Measurements from ENCODE around the gene XPNPEP3.

Gene XPNPEP3

GRCh38 chr22:40856513-40857308 lies at the start of gene XPNPEP3, which contains the start of gene ST13 (continued):
- TF ChIP-seq ZBTB17 (tag by site-specific recombination; IDR thresholded peaks at IDR 0.05) = peak; percentile 82
- TF ChIP-seq ZNF404 (tag by site-specific recombination; IDR thresholded peaks at IDR 0.05) = no peak
- peak; percentile 42 for TF ChIP-seq PRDM10 (tag by site-specific recombination; IDR thresholded peaks at IDR 0.05)
- TF ChIP-seq PBX3 (CRISPR knock-in tag; IDR thresholded peaks at IDR 0.05) = no peak
- TF ChIP-seq ZNF292 (tag by site-specific recombination; IDR thresholded peaks at IDR 0.05; ENCODE audit: borderline replicate concordance, low read depth) = no peak
- TF ChIP-seq MYNN (tag by site-specific recombination; IDR thresholded peaks at IDR 0.05; ENCODE audit: borderline replicate concordance) = peak; percentile 21; the same call in 1 of the 2 replicates
- no peak for TF ChIP-seq ZNF48 (tag by site-specific recombination; IDR thresholded peaks at IDR 0.05)
- TF ChIP-seq ZNF280D (tag by site-specific recombination; IDR thresholded peaks at IDR 0.05) = no peak
- no peak for TF ChIP-seq ZNF645 (tag by site-specific recombination; IDR thresholded peaks at IDR 0.05)
- peak; percentile 96 for TF ChIP-seq ZBTB21 (tag by site-specific recombination; IDR thresholded peaks at IDR 0.05)
- peak; percentile 77 for TF ChIP-seq GLIS2 (tag by site-specific recombination; IDR thresholded peaks at IDR 0.05)
- no peak; the same call in 1 of the 2 replicates for TF ChIP-seq YY2 (tag by site-specific recombination; IDR thresholded peaks at IDR 0.05)
- TF ChIP-seq ZNF211 (tag by site-specific recombination; IDR thresholded peaks at IDR 0.05; ENCODE audit: low read depth) = no peak
- TF ChIP-seq ZXDB (tag by site-specific recombination; IDR thresholded peaks at IDR 0.05) = peak; percentile 90; the same call in 1 of the 2 replicates
- TF ChIP-seq ZNF701 (tag by site-specific recombination; IDR thresholded peaks at IDR 0.05) = no peak
- no peak for TF ChIP-seq ZNF791 (tag by site-specific recombination; IDR thresholded peaks at IDR 0.05)
- no peak for TF ChIP-seq ZNF792 (tag by site-specific recombination; IDR thresholded peaks at IDR 0.05)
- peak; percentile 81; the same call in 1 of the 2 replicates for TF ChIP-seq ZNF610 (tag by site-specific recombination; IDR thresholded peaks at IDR 0.05; ENCODE audit: borderline replicate concordance)
- TF ChIP-seq ZNF777 (tag by site-specific recombination; IDR thresholded peaks at IDR 0.05; ENCODE audit: borderline replicate concordance) = no peak
- TF ChIP-seq ZNF2 (tag by site-specific recombination; IDR thresholded peaks at IDR 0.05) = peak; percentile 80
- peak; percentile 10; the same call in 1 of the 2 replicates for TF ChIP-seq ZSCAN4 (tag by site-specific recombination; IDR thresholded peaks at IDR 0.05)
- no peak for TF ChIP-seq ZNF302 (tag by site-specific recombination; IDR thresholded peaks at IDR 0.05; ENCODE audit: low read depth)
- no peak for TF ChIP-seq RBAK (tag by site-specific recombination; IDR thresholded peaks at IDR 0.05)
- TF ChIP-seq ZNF830 (tag by site-specific recombination; IDR thresholded peaks at IDR 0.05; ENCODE audit: low read depth) = no peak
- peak; percentile 75 for TF ChIP-seq ZBTB48 (tag by site-specific recombination; IDR thresholded peaks at IDR 0.05)
- no peak for TF ChIP-seq ZNF221 (tag by site-specific recombination; IDR thresholded peaks at IDR 0.05; ENCODE audit: borderline replicate concordance)
- TF ChIP-seq ZEB2 (tag by site-specific recombination; IDR thresholded peaks at IDR 0.05) = peak; percentile 91
- peak; percentile 63; the same call in 1 of the 2 replicates for TF ChIP-seq WT1 (tag by site-specific recombination; IDR thresholded peaks at IDR 0.05)
- no peak for TF ChIP-seq ZNF521 (tag by site-specific recombination; IDR thresholded peaks at IDR 0.05)
